Chondrocyte (in vitro differentiated cells): Measurements from ENCODE around the gene DDX39A. TPM values are rescaled to one million over a fixed set of nuclear protein-coding genes. Genes with fewer than 3 reads are reported as not detected.
A peak's percentile ranks its signal among the peaks of the same experiment; 100 is the strongest.
"Not testable (repeated sequence)": the region's sequence is repeated elsewhere in the genome, so short reads cannot be mapped to it uniquely, and the experiment has no call there.

Source experiments
- DNase-seq: peaks from one replicate; pipeline ENCODE4 v3.0.0; 2021; ENCODE audit warnings: mixed read lengths, low spot score
- H3K27ac Mint-ChIP-seq: one replicate; pipeline ENCODE4 v1.8.0; 2021; ENCODE audit warnings: mild to moderate bottlenecking, moderate library complexity, mixed read lengths; ENCODE audit not compliant: unreplicated experiment
- H3K27me3 Mint-ChIP-seq: 2 replicates; pipeline ENCODE4 v1.8.0; 2021; ENCODE audit warnings: low read depth, mixed read lengths
- H3K36me3 Mint-ChIP-seq: 2 replicates; pipeline ENCODE4 v1.8.0; 2021; ENCODE audit warnings: low read depth, mixed read lengths
- H3K4me1 Mint-ChIP-seq: 2 replicates; pipeline ENCODE4 v1.8.0; 2021; ENCODE audit warnings: low read depth, mild to moderate bottlenecking, mixed read lengths
- H3K4me3 Mint-ChIP-seq: one replicate; pipeline ENCODE4 v1.8.0; 2021; ENCODE audit warnings: mild to moderate bottlenecking, moderate library complexity, mixed read lengths; ENCODE audit not compliant: unreplicated experiment
- H3K9me3 Mint-ChIP-seq: 2 replicates; pipeline ENCODE4 v1.8.0; 2021; ENCODE audit warnings: low read depth, mixed read lengths
- long read RNA-seq: library from polyadenylated mRNA; stranded (forward); transcript quantifications from one replicate; pipeline ENCODE4 v2.0.0, GENCODE V29; 2021
- total RNA-seq: library from RNA; stranded (reverse); gene quantifications from 3 replicates; pipeline ENCODE4 v1.2.1, GENCODE V29; 2021
- TF ChIP-seq, protein P1 (sequence below): fragments of 200-600 bp; sonication (generic); IDR thresholded peaks from 2 replicates; pipeline ENCODE4 v1.5.0; 2021; ENCODE audit warnings: antibody characterized with exemption, mild to moderate bottlenecking, moderate library complexity

DDX39A gene
- 51.4 to 58.5 TPM (median 51.8 TPM) in 3 replicates for total RNA-seq
- long read RNA-seq, transcript DDX39A-201 (11 exons, 1,471 nt), result major isoform, 73 of 123 reads
- long read RNA-seq, partial matches to known transcripts, result 5 of 123 reads
- long read RNA-seq, other reads (novel, unspliced or antisense), result 43 of 123 reads

DNA sequence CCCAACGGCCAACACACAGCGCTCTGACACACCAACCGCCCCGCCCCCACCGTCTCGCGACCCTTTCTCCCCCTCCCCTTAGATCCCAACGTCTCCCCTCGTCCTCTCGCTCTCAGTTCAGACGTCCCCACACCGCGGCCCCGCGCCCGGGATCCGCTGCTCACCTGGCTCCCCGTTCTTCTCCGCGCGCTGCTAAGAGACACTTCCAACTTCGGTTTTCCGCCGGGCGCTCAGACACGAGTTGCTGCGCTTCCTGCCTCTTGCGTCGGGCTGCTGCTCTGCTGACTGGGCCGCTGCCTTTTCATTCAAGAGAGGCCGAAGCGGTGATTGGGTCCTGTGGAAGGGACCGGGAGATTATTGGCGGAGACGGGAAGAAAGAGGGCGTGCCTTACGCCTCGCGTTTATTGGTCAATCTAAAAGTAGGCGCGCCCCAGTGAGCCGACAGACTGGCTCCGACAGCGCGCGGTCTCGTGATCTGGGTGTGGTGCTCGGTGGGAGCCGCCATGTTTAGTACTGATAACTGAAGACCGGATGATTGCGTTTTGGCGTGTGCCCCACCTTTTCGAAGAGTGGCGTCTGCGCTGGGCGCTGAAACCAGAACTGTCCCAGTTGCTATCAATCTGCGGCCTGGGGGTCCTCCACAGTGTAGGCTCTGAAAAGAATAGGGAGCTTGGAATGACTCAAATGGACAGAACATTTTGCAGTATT is at the start of gene DDX39A:
Gene DDX39A, minus strand, starts transcription at position 236 of the 708 bp plus-strand sequence. CDS start 6,121 bp downstream, outside the sequence.
- peak; percentile 99 for DNase-seq
- TF ChIP-seq, protein P1, sequence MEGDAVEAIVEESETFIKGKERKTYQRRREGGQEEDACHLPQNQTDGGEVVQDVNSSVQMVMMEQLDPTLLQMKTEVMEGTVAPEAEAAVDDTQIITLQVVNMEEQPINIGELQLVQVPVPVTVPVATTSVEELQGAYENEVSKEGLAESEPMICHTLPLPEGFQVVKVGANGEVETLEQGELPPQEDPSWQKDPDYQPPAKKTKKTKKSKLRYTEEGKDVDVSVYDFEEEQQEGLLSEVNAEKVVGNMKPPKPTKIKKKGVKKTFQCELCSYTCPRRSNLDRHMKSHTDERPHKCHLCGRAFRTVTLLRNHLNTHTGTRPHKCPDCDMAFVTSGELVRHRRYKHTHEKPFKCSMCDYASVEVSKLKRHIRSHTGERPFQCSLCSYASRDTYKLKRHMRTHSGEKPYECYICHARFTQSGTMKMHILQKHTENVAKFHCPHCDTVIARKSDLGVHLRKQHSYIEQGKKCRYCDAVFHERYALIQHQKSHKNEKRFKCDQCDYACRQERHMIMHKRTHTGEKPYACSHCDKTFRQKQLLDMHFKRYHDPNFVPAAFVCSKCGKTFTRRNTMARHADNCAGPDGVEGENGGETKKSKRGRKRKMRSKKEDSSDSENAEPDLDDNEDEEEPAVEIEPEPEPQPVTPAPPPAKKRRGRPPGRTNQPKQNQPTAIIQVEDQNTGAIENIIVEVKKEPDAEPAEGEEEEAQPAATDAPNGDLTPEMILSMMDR, result no peak
- Mint-ChIP-seq H3K9me3 (no peaks in the 10 kb centered on the region), H3K4me3 (peak within 1 kb of the TSS; percentile 100), H3K27me3 (no peaks in the 10 kb centered on the region), H3K4me1 (peaks cover 42% of the 10 kb centered on the region), H3K27ac (peak within 1 kb of the TSS; percentile 100), H3K36me3 (peaks cover 9% of the 10 kb centered on the region)

DNA sequence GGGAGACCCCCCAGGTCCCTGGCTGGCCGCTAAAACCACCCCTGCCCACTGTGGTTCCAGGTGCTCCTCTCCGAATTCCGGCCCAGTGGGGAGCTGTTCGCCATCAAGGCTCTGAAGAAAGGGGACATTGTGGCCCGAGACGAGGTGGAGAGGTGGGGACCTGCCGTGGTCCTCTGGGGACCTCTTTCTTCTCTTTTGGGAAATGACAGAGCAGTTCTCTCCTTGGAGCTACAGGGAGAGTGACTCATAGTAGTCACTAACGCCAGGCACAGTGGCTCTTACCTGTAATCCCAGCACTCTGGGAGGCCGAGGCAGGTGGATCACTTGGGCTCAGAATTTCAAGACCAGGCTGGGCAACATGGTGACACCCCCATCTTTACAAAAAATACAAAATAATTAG is 48.7 kb upstream of the DDX39A start:
- no peak for DNase-seq
- H3K27me3 Mint-ChIP-seq, result no peaks in the 10 kb centered on the region
- no peaks in the 10 kb centered on the region for H3K9me3 Mint-ChIP-seq
- H3K4me1 Mint-ChIP-seq, result peaks cover 3% of the 10 kb centered on the region
- TF ChIP-seq, protein P1, result peak; percentile 15
- no peak overlapping the region for H3K4me3 Mint-ChIP-seq
- no peak overlapping the region for H3K27ac Mint-ChIP-seq
- peaks cover 14% of the 10 kb centered on the region for H3K36me3 Mint-ChIP-seq

DNA sequence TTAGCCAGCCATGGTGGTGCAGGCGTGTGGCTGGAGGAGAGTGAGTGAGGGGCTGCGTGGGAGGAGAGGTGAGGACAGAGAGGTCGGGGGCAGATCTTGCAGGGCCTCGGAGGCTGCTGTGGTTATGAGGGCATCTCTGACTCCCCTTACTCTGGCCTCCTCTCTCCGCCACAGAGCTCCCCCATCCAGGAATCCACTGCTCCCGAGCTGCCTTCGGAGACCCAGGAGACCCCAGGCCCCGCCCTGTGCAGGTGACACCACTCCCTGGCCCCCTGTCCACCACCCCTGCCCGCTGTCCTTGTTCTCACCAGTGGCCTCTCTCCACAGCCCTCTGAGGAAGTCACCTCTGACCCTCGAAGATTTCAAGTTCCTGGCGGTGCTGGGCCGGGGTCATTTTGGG is 48.2 kb upstream of the DDX39A start:
- peaks cover 14% of the 10 kb centered on the region for H3K36me3 Mint-ChIP-seq
- no peaks in the 10 kb centered on the region for H3K9me3 Mint-ChIP-seq
- no peak overlapping the region for H3K4me3 Mint-ChIP-seq
- no peak for DNase-seq
- H3K27ac Mint-ChIP-seq, result no peak overlapping the region
- TF ChIP-seq, protein P1, result no peak
- H3K4me1 Mint-ChIP-seq, result no peaks in the 10 kb centered on the region
- no peaks in the 10 kb centered on the region for H3K27me3 Mint-ChIP-seq

DNA sequence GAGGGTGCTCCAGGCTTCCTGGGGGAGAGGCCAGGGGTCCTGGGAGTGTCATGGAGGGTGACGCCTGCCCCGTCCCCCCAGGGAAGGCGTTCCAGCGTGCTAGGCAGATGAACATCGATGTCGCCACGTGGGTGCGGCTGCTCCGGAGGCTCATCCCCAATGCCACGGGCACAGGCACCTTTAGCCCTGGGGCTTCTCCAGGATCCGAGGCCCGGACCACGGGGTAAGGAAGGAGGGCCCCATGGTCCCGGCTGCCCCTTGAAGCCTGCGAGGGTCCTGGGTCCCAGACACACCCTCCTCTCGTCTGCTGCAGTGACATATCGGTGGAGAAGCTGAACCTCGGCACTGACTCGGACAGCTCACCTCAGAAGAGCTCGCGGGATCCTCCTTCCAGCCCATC is 44.6 kb upstream of the DDX39A start:
- H3K4me1 Mint-ChIP-seq, result no peaks in the 10 kb centered on the region
- peaks cover 23% of the 10 kb centered on the region for H3K36me3 Mint-ChIP-seq
- H3K9me3 Mint-ChIP-seq, result no peaks in the 10 kb centered on the region
- no peak overlapping the region for H3K27ac Mint-ChIP-seq
- TF ChIP-seq, protein P1, result no peak
- DNase-seq, result no peak
- no peaks in the 10 kb centered on the region for H3K27me3 Mint-ChIP-seq
- H3K4me3 Mint-ChIP-seq, result no peak overlapping the region

DNA sequence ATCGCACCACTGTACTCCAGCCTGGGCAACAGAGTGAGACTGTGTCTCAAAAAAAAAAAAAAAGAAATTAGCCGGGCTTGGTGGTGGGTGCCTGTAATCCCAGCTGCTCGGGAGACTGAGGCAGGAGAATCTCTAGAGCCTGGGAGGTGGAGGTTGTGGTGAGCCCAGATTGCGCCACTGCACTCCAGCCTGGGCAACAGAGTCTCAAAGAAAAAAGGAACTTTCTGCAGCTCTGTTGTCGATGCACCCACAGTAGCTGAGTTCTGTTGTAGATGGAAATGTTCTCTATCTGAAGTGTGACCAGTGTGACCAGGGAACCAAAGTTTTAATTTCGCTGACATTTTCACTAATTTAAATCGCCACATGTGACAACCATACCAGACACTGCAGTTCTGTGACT is 43.3 kb upstream of the DDX39A start:
- DNase-seq, H3K27me3 Mint-ChIP-seq, H3K9me3 Mint-ChIP-seq, H3K4me3 Mint-ChIP-seq, H3K4me1 Mint-ChIP-seq, H3K27ac Mint-ChIP-seq: not testable (repeated sequence)
- peaks cover 19% of the 10 kb centered on the region for H3K36me3 Mint-ChIP-seq

DNA sequence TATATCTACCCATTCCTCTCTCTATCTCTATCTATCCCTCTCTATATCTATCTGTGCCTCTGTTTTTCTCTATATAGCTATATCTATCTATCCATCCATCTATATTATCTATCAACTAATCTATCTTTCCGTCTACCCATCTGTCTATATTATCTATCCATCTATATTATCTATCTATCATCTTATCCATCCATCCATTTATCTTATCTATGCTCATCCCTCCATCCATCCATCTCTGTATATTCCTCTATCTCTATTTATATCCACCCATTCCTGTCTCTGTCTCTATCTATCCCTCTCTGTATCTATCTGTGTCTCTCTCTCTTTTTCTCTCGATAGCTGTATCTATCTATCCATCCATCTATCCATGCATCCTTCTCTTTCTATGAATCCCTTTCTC is 41.8 kb upstream of the DDX39A start:
- TF ChIP-seq, protein P1, result no peak
- H3K27ac Mint-ChIP-seq, result no peak overlapping the region
- H3K9me3 Mint-ChIP-seq, result no peaks in the 10 kb centered on the region
- DNase-seq, result no peak
- peaks cover 17% of the 10 kb centered on the region for H3K36me3 Mint-ChIP-seq
- no peaks in the 10 kb centered on the region for H3K27me3 Mint-ChIP-seq
- H3K4me3 Mint-ChIP-seq, result no peak overlapping the region
- H3K4me1 Mint-ChIP-seq, result no peaks in the 10 kb centered on the region
